ENCODE measurements around the gene PLEKHM3. TPM values are rescaled to one million over a fixed set of nuclear protein-coding genes. Genes with fewer than 3 reads are reported as not detected.

Gene PLEKHM3
- total RNA-seq, 1 donor from 2014 or later = 10.4 TPM

- DNase-seq (ENCODE audit: low spot score) = no peak
- no peak for TF ChIP-seq CTCF (IDR thresholded peaks at IDR 0.05; ENCODE audit: unreplicated experiment)
- H3K4me1 Mint-ChIP-seq (ENCODE audit: unreplicated experiment) = peaks cover 3% of the 10 kb centered on the region
- no peaks in the 10 kb centered on the region for H3K9me3 Mint-ChIP-seq (ENCODE audit: unreplicated experiment)
- H3K4me3 Mint-ChIP-seq (ENCODE audit: unreplicated experiment) = no peak overlapping the region
- H3K27ac Mint-ChIP-seq (ENCODE audit: unreplicated experiment) = no peak overlapping the region
- H3K27me3 Mint-ChIP-seq (ENCODE audit: unreplicated experiment) = no peaks in the 10 kb centered on the region
- no peaks in the 10 kb centered on the region for H3K36me3 Mint-ChIP-seq (ENCODE audit: low read depth, unreplicated experiment)
Observed at GRCh38 chr2:207932106-207932505, 93.2 kb downstream of the PLEKHM3 start.

- no peak for TF ChIP-seq CTCF (IDR thresholded peaks at IDR 0.05; ENCODE audit: unreplicated experiment)
- no peaks in the 10 kb centered on the region for H3K27me3 Mint-ChIP-seq (ENCODE audit: unreplicated experiment)
- peaks cover under 1% of the 10 kb centered on the region for H3K36me3 Mint-ChIP-seq (ENCODE audit: low read depth, unreplicated experiment)
- no peaks in the 10 kb centered on the region for H3K9me3 Mint-ChIP-seq (ENCODE audit: unreplicated experiment)
- H3K4me3 Mint-ChIP-seq (ENCODE audit: unreplicated experiment) = no peak overlapping the region
- no peak overlapping the region for H3K27ac Mint-ChIP-seq (ENCODE audit: unreplicated experiment)
- peaks cover 5% of the 10 kb centered on the region for H3K4me1 Mint-ChIP-seq (ENCODE audit: unreplicated experiment)
- no peak for DNase-seq (ENCODE audit: low spot score)
Observed at GRCh38 chr2:207930747-207931146, 94.6 kb downstream of the PLEKHM3 start.

- H3K27ac Mint-ChIP-seq (ENCODE audit: unreplicated experiment) = no peak overlapping the region
- H3K4me3 Mint-ChIP-seq (ENCODE audit: unreplicated experiment) = no peak overlapping the region
- peaks cover 5% of the 10 kb centered on the region for H3K4me1 Mint-ChIP-seq (ENCODE audit: unreplicated experiment)
- no peak for DNase-seq (ENCODE audit: low spot score)
- H3K9me3 Mint-ChIP-seq (ENCODE audit: unreplicated experiment) = no peaks in the 10 kb centered on the region
- no peak for TF ChIP-seq CTCF (IDR thresholded peaks at IDR 0.05; ENCODE audit: unreplicated experiment)
- H3K27me3 Mint-ChIP-seq (ENCODE audit: unreplicated experiment) = no peaks in the 10 kb centered on the region
- peaks cover 3% of the 10 kb centered on the region for H3K36me3 Mint-ChIP-seq (ENCODE audit: low read depth, unreplicated experiment)
Observed at GRCh38 chr2:207929923-207930322, 95.4 kb downstream of the PLEKHM3 start.

GRCh38 chr2:207928079-207928478 is 97.2 kb downstream of the PLEKHM3 start:
- no peaks in the 10 kb centered on the region for H3K9me3 Mint-ChIP-seq (ENCODE audit: unreplicated experiment)
- TF ChIP-seq CTCF (IDR thresholded peaks at IDR 0.05; ENCODE audit: unreplicated experiment) = no peak
- no peaks in the 10 kb centered on the region for H3K27me3 Mint-ChIP-seq (ENCODE audit: unreplicated experiment)
- DNase-seq (ENCODE audit: low spot score) = no peak
- H3K4me1 Mint-ChIP-seq (ENCODE audit: unreplicated experiment) = peaks cover 5% of the 10 kb centered on the region
- no peak overlapping the region for H3K27ac Mint-ChIP-seq (ENCODE audit: unreplicated experiment)
- peaks cover 3% of the 10 kb centered on the region for H3K36me3 Mint-ChIP-seq (ENCODE audit: low read depth, unreplicated experiment)
- H3K4me3 Mint-ChIP-seq (ENCODE audit: unreplicated experiment) = no peak overlapping the region

- Mint-ChIP-seq H3K4me3 (ENCODE audit: unreplicated experiment) (no peak overlapping the region), H3K36me3 (ENCODE audit: low read depth, unreplicated experiment) (peaks cover 3% of the 10 kb centered on the region), H3K27me3 (ENCODE audit: unreplicated experiment) (no peaks in the 10 kb centered on the region), H3K27ac (ENCODE audit: unreplicated experiment) (no peak overlapping the region), H3K4me1 (ENCODE audit: unreplicated experiment) (peaks cover 5% of the 10 kb centered on the region), H3K9me3 (ENCODE audit: unreplicated experiment) (no peaks in the 10 kb centered on the region)
- no peak for DNase-seq (ENCODE audit: low spot score)
- TF ChIP-seq CTCF (IDR thresholded peaks at IDR 0.05; ENCODE audit: unreplicated experiment) = no peak
Observed at GRCh38 chr2:207926989-207927300, 98.4 kb downstream of the PLEKHM3 start.
